GDM1 (cell line): ENCODE data around the gene MT1H.

Experiments
- DNase-seq: peaks from one replicate; lab custom pipeline; 2025; lab: John Stamatoyannopoulos, UW

Gene MT1H

GRCh38 chr16:56636616-56637413 lies 32.8 kb upstream of the MT1H start:
- DNase-seq: no peak

- no peak for DNase-seq
Measured at GRCh38 chr16:56637814-56638750, 31.5 kb upstream of the MT1H start, which contains the start of gene MT1A. MT1A (plus strand) TSS chr16:56638666; CDS start chr16:56638739, 73 bp downstream.

GRCh38 chr16:56639045-56639444 lies 30.6 kb upstream of the MT1H start:
- no peak for DNase-seq

GRCh38 chr16:56640076-56640475 lies 29.5 kb upstream of the MT1H start:
- no peak for DNase-seq

GRCh38 chr16:56641166-56641565 lies 28.4 kb upstream of the MT1H start:
- DNase-seq: no peak

- no peak for DNase-seq
Measured at GRCh38 chr16:56643080-56643778, 26.4 kb upstream of the MT1H start.

- DNase-seq: no peak
Measured at GRCh38 chr16:56643833-56644232, 25.8 kb upstream of the MT1H start.

GRCh38 chr16:56645311-56645710 lies 24.3 kb upstream of the MT1H start:
- no peak for DNase-seq

- no peak for DNase-seq
Measured at GRCh38 chr16:56645838-56646237, 23.8 kb upstream of the MT1H start.

GRCh38 chr16:56647641-56648431 lies 21.8 kb upstream of the MT1H start:
- no peak for DNase-seq

GRCh38 chr16:56649271-56649670 lies 20.3 kb upstream of the MT1H start:
- no peak for DNase-seq

GRCh38 chr16:56649820-56650219 lies 19.8 kb upstream of the MT1H start:
- no peak for DNase-seq

- DNase-seq: no peak
Measured at GRCh38 chr16:56651586-56651985, 18.0 kb upstream of the MT1H start, which contains the start of gene MT1B. MT1B (plus strand) TSS chr16:56651886; CDS start chr16:56651954, 68 bp downstream.

GRCh38 chr16:56652600-56652999 lies 17.0 kb upstream of the MT1H start:
- no peak for DNase-seq

GRCh38 chr16:56653218-56653617 lies 16.4 kb upstream of the MT1H start:
- DNase-seq: no peak

GRCh38 chr16:56657555-56658326 lies 11.9 kb upstream of the MT1H start, which contains the start of gene MT1F:
MT1F (plus strand) TSS chr16:56657959; CDS start chr16:56658059, 100 bp downstream.
- peak; percentile 4 for DNase-seq

GRCh38 chr16:56658327-56658875 lies 11.2 kb upstream of the MT1H start:
- no peak for DNase-seq

GRCh38 chr16:56662357-56663354 lies 7.0 kb upstream of the MT1H start:
- DNase-seq: no peak

GRCh38 chr16:56664506-56664905 lies 5.1 kb upstream of the MT1H start:
- DNase-seq: no peak
